ENCODE measurements around the gene GALM. TPM values are rescaled to one million over a fixed set of nuclear protein-coding genes. Genes with fewer than 3 reads are reported as not detected.

The GALM gene
- total RNA-seq, 4 donors from 2014 or later, result 9.2 to 17.1 (median 13.2) TPM

DNA sequence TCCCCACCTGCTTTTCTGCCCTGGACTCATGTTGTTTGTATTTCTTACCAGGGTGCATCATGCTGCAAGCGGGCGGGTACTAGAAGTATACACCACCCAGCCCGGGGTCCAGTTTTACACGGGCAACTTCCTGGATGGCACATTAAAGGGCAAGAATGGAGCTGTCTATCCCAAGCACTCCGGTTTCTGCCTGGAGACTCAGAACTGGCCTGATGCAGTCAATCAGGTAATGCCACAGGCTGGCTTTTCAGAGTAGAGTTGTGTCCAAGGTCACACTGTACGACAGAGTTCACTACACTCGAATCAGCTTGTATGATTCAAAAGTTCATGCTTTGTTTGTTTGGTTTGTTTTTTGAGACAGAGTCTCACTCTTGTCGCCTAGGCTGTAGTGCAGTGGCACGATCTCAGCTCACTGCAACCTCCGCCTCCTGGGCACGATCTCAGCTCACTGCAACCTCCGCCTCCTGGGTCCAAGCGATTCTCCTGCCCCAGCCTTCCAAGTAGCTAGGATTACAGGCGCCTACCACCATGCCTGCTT, 65.8 kb downstream of the GALM start:
- H3K4me1 ChIP-seq, result peaks cover 0 to 31% (median 0%) of the 10 kb centered on the region in 3 donors
- H3K36me3 ChIP-seq, result peaks cover 0 to 46% of the 10 kb centered on the region in 2 donors
- no peak for TF ChIP-seq POLR2AphosphoS5 (IDR thresholded peaks at IDR 0.05)
- TF ChIP-seq EP300 (IDR thresholded peaks at IDR 0.05), result no peak
- TF ChIP-seq POLR2A (IDR thresholded peaks at IDR 0.05), result no peak
- no peak for TF ChIP-seq CTCF (IDR thresholded peaks at IDR 0.05)
- no peaks in the 10 kb centered on the region for H3K9me3 ChIP-seq
- H3K27me3 ChIP-seq, result no peaks in the 10 kb centered on the region
- no peak overlapping the region for H3K4me3 ChIP-seq
- 80 to 86% methylated on average over 2 to 12 of the region's 14 CpGs for WGBS, 2 donors (ENCODE audit: low coverage in 1 of 2)
- no peak overlapping the region for H3K27ac ChIP-seq
- ATAC-seq, result no peak

DNA sequence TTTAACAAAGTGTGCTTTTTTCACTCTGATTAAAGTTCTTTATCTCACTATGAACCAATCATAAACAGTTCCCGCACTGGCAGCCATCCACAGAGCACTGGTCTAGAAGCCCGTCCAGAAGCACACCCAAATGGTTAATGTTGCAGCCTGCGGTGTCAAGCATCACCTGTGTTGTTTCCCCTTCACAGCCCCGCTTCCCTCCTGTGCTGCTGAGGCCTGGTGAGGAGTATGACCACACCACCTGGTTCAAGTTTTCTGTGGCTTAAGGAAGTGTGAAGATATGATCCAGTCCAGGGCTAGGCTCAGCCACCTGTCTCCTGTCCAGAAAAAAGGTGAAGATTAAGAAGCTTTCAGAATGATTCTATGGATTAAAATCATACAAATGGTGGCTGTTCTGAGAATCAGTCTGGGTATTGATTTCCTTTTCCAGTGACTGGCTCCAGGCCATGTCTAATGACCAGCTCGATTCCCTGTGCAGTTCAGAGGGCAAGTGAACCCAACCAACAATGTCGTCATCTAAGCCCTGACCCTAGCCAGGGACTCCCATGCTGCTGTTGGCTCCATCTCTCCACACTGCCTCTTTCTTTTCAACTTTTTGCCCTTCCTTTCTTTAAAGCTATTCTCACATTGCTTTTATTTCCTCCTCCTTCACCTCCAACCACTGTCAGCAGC, 67.5 kb downstream of the GALM start:
- peaks cover 0 to 46% of the 10 kb centered on the region in 2 donors for H3K36me3 ChIP-seq
- WGBS, 2 donors (ENCODE audit: low coverage in 1 of 2), result 67 to 83% methylated on average over 1 to 3 of the region's 6 CpGs
- TF ChIP-seq POLR2AphosphoS5 (IDR thresholded peaks at IDR 0.05) (no peak), EP300 (IDR thresholded peaks at IDR 0.05) (no peak), POLR2A (IDR thresholded peaks at IDR 0.05) (no peak), CTCF (IDR thresholded peaks at IDR 0.05) (no peak)

GRCh38 chr2:38734299-38735058, 68.6 kb downstream of the GALM start:
- no peaks in the 10 kb centered on the region for H3K9me3 ChIP-seq
- WGBS, 2 donors (ENCODE audit: low coverage in 1 of 2), result 54 to 73% methylated on average over 2 to 7 of the region's 9 CpGs
- H3K4me1 ChIP-seq, result peaks cover 0 to 47% (median 0%) of the 10 kb centered on the region in 3 donors
- no peak overlapping the region for H3K4me3 ChIP-seq
- H3K27me3 ChIP-seq, result no peaks in the 10 kb centered on the region
- no peak for ATAC-seq
- H3K36me3 ChIP-seq, result peaks cover 0 to 44% of the 10 kb centered on the region in 2 donors
- peak overlapping the region in 1 of 4 donors; percentile 80 for H3K27ac ChIP-seq
- TF ChIP-seq CTCF (IDR thresholded peaks at IDR 0.05) (no peak), EP300 (IDR thresholded peaks at IDR 0.05) (no peak), POLR2A (IDR thresholded peaks at IDR 0.05) (no peak), POLR2AphosphoS5 (IDR thresholded peaks at IDR 0.05) (no peak)

More for the DNA sequence above, 67.5 kb downstream of the GALM start:
- ATAC-seq, result no peak
- Histone ChIP-seq H3K4me3 (no peak overlapping the region), H3K4me1 (peaks cover 0 to 47% (median 0%) of the 10 kb centered on the region in 3 donors), H3K27me3 (no peaks in the 10 kb centered on the region), H3K27ac (no peak overlapping the region), H3K9me3 (no peaks in the 10 kb centered on the region)

DNA sequence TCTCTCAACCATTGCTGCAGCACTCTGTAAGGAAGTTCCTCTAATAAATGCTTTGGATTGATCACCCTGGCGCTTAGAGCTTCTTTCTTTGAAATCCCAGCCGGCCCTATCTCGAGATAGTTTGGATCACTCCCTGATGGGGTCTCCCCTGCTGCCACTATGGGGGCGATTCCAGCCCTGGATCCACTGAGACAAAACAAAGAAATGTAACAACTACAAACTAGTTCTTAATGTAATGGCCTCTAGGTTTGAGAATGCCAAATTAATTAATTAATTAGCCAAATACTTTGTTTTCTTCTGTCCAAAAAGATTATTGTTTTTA, 70.0 kb downstream of the GALM start:
- peaks cover 0 to 58% (median 0%) of the 10 kb centered on the region in 3 donors for H3K4me1 ChIP-seq
- no peak for TF ChIP-seq CTCF (IDR thresholded peaks at IDR 0.05)
- no peak for TF ChIP-seq EP300 (IDR thresholded peaks at IDR 0.05)
- TF ChIP-seq POLR2A (IDR thresholded peaks at IDR 0.05), result no peak
- TF ChIP-seq POLR2AphosphoS5 (IDR thresholded peaks at IDR 0.05), result no peak
- WGBS, 2 donors (ENCODE audit: low coverage in 1 of 2), result 68% methylated on average over 4 of the region's 4 CpGs; no CpG with 5 or more reads in 1 of the 2 donors
- ATAC-seq, result no peak
- H3K27me3 ChIP-seq, result no peaks in the 10 kb centered on the region
- no peak overlapping the region for H3K4me3 ChIP-seq
- peaks cover 0 to 29% of the 10 kb centered on the region in 2 donors for H3K36me3 ChIP-seq
- peak overlapping the region in 2 of 4 donors; percentile 80 to 81 for H3K27ac ChIP-seq
- H3K9me3 ChIP-seq, result no peaks in the 10 kb centered on the region
